ENCODE measurements around the gene FBXL13. TPM values are rescaled to one million over a fixed set of nuclear protein-coding genes. Genes with fewer than 3 reads are reported as not detected.
"Not testable (repeated sequence)": the region's sequence is repeated elsewhere in the genome, so short reads cannot be mapped to it uniquely, and the experiment has no call there.

FBXL13 gene
- total and polyA plus RNA-seq, 11 donors: 0.16 to 1.2 (median 0.41) TPM; not detected in 1

DNA sequence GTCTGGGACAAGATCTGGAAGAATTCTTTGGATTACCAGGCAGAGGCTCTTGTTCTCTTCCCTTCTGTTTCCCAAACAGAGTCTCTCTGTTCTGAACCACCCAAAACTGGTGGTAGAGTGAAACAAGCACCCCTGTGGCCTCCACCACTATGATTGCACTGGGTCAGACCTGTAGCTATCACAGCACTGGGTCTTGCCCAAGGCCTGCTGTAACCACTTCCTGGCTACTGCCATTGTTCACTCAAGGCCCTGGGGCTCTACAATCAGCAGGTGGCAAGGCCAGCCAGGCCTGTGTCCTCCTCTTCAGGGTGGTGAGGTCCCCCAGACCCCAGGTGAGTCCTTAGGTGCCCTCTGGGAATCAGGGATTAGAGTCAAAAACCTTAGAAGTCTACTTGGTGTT lies 165.9 kb downstream of the FBXL13 start:
- intact Hi-C loops (cut with DNase I): no loop called here

GRCh38 chr7:102903576-102903975 lies 171.0 kb downstream of the FBXL13 start:
- H3K27ac ChIP-seq; ATAC-seq; H3K4me1 ChIP-seq; intact Hi-C loops (cut with DNase I); H3K4me3 ChIP-seq; H3K36me3 ChIP-seq; DNase-seq; H3K27me3 ChIP-seq: not testable (repeated sequence)
- WGBS, 4 donors: 90 to 97% (median 96%) methylated on average over 1 of the region's 1 CpG
- peaks cover 0 to 15% (median 0%) of the 10 kb centered on the region in 12 donors for H3K9me3 ChIP-seq

More for the DNA sequence above, 165.9 kb downstream of the FBXL13 start:
- Histone ChIP-seq H3K27ac (no peak overlapping the region), H3K27me3 (no peaks in the 10 kb centered on the region), H3K4me1 (peaks cover 0 to 7% (median 0%) of the 10 kb centered on the region in 12 donors), H3K36me3 (no peaks in the 10 kb centered on the region), H3K9me3 (peaks cover 0 to 15% (median 0%) of the 10 kb centered on the region in 12 donors), H3K4me3 (no peak overlapping the region)
- TF ChIP-seq POLR2A (IDR thresholded peaks at IDR 0.05) (no peak), CTCF (IDR thresholded peaks at IDR 0.05) (no peak)
- no peak for ATAC-seq
- no peak for DNase-seq

- 89 to 93% (median 90%) methylated on average over 2 of the region's 2 CpGs for WGBS, 4 donors
- H3K36me3 ChIP-seq; intact Hi-C loops (cut with DNase I); H3K4me3 ChIP-seq; ATAC-seq; H3K27ac ChIP-seq; H3K27me3 ChIP-seq; DNase-seq: not testable (repeated sequence)
- Histone ChIP-seq H3K4me1 (peaks cover 0 to 24% (median 10%) of the 10 kb centered on the region in 12 donors), H3K9me3 (peaks cover 0 to 11% (median 0%) of the 10 kb centered on the region in 12 donors)
These were observed 172.5 kb downstream of the FBXL13 start for GRCh38 chr7:102902052-102902451.

DNA sequence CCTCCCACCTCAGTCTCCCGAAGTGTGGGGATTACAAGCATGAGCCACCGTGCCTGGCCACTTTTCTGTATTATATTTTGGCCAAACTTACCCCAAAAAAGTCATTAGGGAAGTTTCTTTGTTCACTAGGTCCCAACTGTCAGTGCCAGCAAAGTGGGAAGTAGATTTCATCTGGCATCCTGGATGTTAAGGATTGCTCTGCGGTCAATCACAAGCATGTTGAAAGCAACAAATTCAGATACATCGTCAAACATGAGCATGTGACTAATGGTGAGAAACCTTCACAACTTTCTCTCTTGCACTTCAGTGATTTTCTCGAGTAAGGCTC lies 176.1 kb downstream of the FBXL13 start:
- DNase-seq (no peak), ATAC-seq (no peak)
- H3K4me1 ChIP-seq: peaks cover 0 to 42% (median 10%) of the 10 kb centered on the region in 12 donors
- H3K36me3 ChIP-seq: no peaks in the 10 kb centered on the region
- H3K9me3 ChIP-seq: no peaks in the 10 kb centered on the region
- H3K4me3 ChIP-seq: no peak overlapping the region
- TF ChIP-seq POLR2A (IDR thresholded peaks at IDR 0.05): no peak
- TF ChIP-seq CTCF (IDR thresholded peaks at IDR 0.05): no peak
- H3K27me3 ChIP-seq: no peaks in the 10 kb centered on the region
- peak overlapping the region in 2 of 12 donors; percentile 20 to 38 for H3K27ac ChIP-seq
- 83 to 89% (median 85%) methylated on average over 5 of the region's 5 CpGs for WGBS, 4 donors
- intact Hi-C loops (cut with DNase I): loop anchor here in 3 of 10 donors (10.0 kb wide), 2 partner anchors 46 to 96 kb away; no protein-coding TSS in a partner anchor

DNA sequence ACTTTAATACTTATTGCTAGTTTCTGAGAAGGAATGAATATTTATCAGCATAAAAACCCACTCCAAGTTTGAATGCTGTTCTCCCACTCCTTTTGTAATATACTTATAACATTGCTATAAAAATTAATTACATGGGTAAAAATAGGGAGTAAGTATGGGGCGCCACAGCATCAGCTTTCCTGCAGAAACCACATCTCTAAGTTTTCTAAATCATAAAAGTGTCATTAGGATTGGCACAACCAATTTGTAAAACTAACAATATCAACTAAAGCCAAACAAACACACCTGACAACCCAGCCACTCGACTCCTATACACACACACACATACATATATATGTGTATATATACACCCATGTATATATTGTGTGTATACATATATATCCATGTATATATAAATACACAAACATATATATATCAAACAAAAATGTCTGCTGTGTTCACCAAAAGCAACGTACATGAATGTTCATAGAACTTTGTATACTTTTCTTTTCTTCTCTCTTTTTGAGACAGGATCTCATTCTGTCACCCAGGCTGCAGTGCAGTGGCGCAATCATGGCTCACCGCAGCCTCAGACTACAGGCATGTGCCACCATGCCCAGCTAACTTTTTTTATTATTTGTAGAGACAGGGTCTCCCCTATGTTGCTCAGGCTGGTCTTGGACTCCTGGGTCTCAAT lies 176.6 kb downstream of the FBXL13 start:
- peak overlapping the region in 3 of 12 donors; percentile 20 to 39 (median 38) for H3K27ac ChIP-seq
- TF ChIP-seq CTCF (IDR thresholded peaks at IDR 0.05) (no peak), POLR2A (IDR thresholded peaks at IDR 0.05) (no peak)
- H3K9me3 ChIP-seq: no peaks in the 10 kb centered on the region

More for the DNA sequence above, 176.6 kb downstream of the FBXL13 start:
- ATAC-seq: no peak
- Histone ChIP-seq H3K27me3 (no peaks in the 10 kb centered on the region), H3K4me1 (peaks cover 0 to 47% (median 11%) of the 10 kb centered on the region in 12 donors), H3K36me3 (no peaks in the 10 kb centered on the region), H3K4me3 (no peak overlapping the region)
- DNase-seq: no peak
- intact Hi-C loops (cut with DNase I): loop anchor here in 3 of 10 donors (10.0 kb wide), 2 partner anchors 47 to 97 kb away; no protein-coding TSS in a partner anchor
- 87 to 90% (median 89%) methylated on average over 5 of the region's 5 CpGs for whole genome bisulfite sequencing, 4 donors
